GM12878 (cell line): ENCODE measurements around the gene CHCHD2. TPM values are rescaled to one million over a fixed set of nuclear protein-coding genes. Genes with fewer than 3 reads are reported as not detected.
A peak's percentile ranks its signal among the peaks of the same experiment; 100 is the strongest.
"Not testable (repeated sequence)": the region's sequence is repeated elsewhere in the genome, so short reads cannot be mapped to it uniquely, and the experiment has no call there.

ENCODE experiments used
- ATAC-seq: fragments of 200-7000 bp; cut with Tn5 transposase; 3 replicates; pipeline ENCODE4 v1.9.1; 2020; ENCODE audit warnings: mild to moderate bottlenecking, moderate library complexity
- BruUV-seq: library from RNA; stranded (reverse); fragments of 400-500 nt; replicated peaks from 2 replicates; lab custom pipeline; 2021; lab: Mats Ljungman, UMichigan
- CTCF ChIA-PET: fragments of 300-600 bp; sonication (Branson Sonifier 250); formaldehyde crosslinking; extraction: SDS; loops from one replicate; lab custom pipeline; 2021; ENCODE audit warnings: inconsistent platforms; lab: Yijun Ruan, JAX
- POLR2A ChIA-PET: fragments of 350-600 bp; formaldehyde crosslinking; extraction: SDS; loops from one replicate; lab custom pipeline; 2021; ENCODE audit warnings: inconsistent platforms; lab: Charles Lee
- RAD21 ChIA-PET: fragments of 300-600 bp; sonication (Branson Sonifier 250); formaldehyde crosslinking; loops from one replicate; lab custom pipeline; 2023; ENCODE audit warnings: antibody characterized with exemption; ENCODE audit not compliant: unreplicated experiment; lab: Charles Lee
- SMC1A ChIA-PET: fragments of 300-600 bp; sonication (Branson Sonifier 250); formaldehyde crosslinking; loops from one replicate; lab custom pipeline; 2023; ENCODE audit not compliant: unreplicated experiment, uncharacterized antibody; lab: Charles Lee
- DNase-seq: peaks from one replicate; pipeline ENCODE4 v3.0.0-alpha.2; 2011; ENCODE audit warnings: low read depth, low spot score
- FAIRE-seq: peaks from 3 replicates; lab custom pipeline; 2011; peaks lifted over from hg19 to GRCh38; lab: Jason Lieb, UNC
- H2AFZ ChIP-seq: 2 replicates; pipeline ENCODE4 v1.6.0; 2011; ENCODE audit warnings: low read depth, low read length, control low read depth; ENCODE audit not compliant: control insufficient read depth
- H3K27ac ChIP-seq: 2 replicates; pipeline ENCODE4 v1.5.1; 2011; ENCODE audit warnings: control low read depth; ENCODE audit not compliant: control insufficient read depth, insufficient read depth
- H3K27me3 ChIP-seq, 2 experiments: replicated peaks in 1 of 2; 2 replicates each; pipeline versions ENCODE4 v1.6.0 to v1.6.1; 2011; ENCODE audit warnings: low read length in 1 of 2; ENCODE audit not compliant: control insufficient read depth in 2 of 2, insufficient read depth in 2 of 2
- H3K36me3 ChIP-seq, 2 experiments: 2 replicates each; pipeline ENCODE4 v1.5.1; 2011; ENCODE audit warnings: low read length in 1 of 2; ENCODE audit not compliant: control insufficient read depth in 2 of 2, insufficient read depth in 2 of 2
- H3K4me1 ChIP-seq: 2 replicates; pipeline ENCODE4 v1.6.1; 2011; ENCODE audit warnings: mild to moderate bottlenecking, low read length, moderate library complexity, mixed read lengths; ENCODE audit not compliant: control insufficient read depth, insufficient read depth
- H3K4me2 ChIP-seq: 2 replicates; pipeline ENCODE4 v1.6.0; 2011; ENCODE audit warnings: control low read depth; ENCODE audit not compliant: control insufficient read depth, insufficient read depth
- H3K4me3 ChIP-seq: fragments of 200-600 bp; sonication (generic); 2 replicates; pipeline ENCODE4 v1.5.1; 2016
- H3K79me2 ChIP-seq: 2 replicates; pipeline ENCODE4 v1.6.0; 2011; ENCODE audit warnings: low read length; ENCODE audit not compliant: control insufficient read depth, insufficient read depth
- H3K9ac ChIP-seq: 2 replicates; pipeline ENCODE4 v1.8.0; 2011; ENCODE audit warnings: low read length, control low read depth, mixed read lengths; ENCODE audit not compliant: control insufficient read depth, insufficient read depth
- H3K9me3 ChIP-seq: replicated peaks from 3 replicates; pipeline ENCODE4 v1.5.1; 2011; ENCODE audit warnings: mild to moderate bottlenecking, low read length; ENCODE audit not compliant: control insufficient read depth, insufficient read depth
- H4K20me1 ChIP-seq: 2 replicates; pipeline ENCODE4 v1.6.0; 2011; ENCODE audit not compliant: control insufficient read depth, insufficient read depth
- NBN ChIP-seq: fragments of 450-650 bp; IDR thresholded peaks from 2 replicates; pipeline ENCODE4 v1.6.1; 2016
- PKNOX1 ChIP-seq: fragments of 450-650 bp; IDR thresholded peaks from 2 replicates; pipeline ENCODE4 v1.6.1; 2016; ENCODE audit warnings: mild to moderate bottlenecking
- POU2F2 ChIP-seq: IDR thresholded peaks from 3 replicates; pipeline ENCODE4 v1.6.1; 2011; ENCODE audit warnings: low read depth, mild to moderate bottlenecking, low read length, borderline replicate concordance
- RBBP5 ChIP-seq: fragments of 200-600 bp; sonication (generic); conservative IDR thresholded peaks from 2 replicates; pipeline ENCODE4 v1.6.1; 2016
- WGBS: methylation state at CpG from one replicate; pipeline ENCODE4 v1.1.6; 2016; ENCODE audit warnings: low lambda C conversion rate; ENCODE audit not compliant: insufficient replicate concordance, insufficient coverage; ENCODE audit errors: missing lambda C conversion rate; 5-methylcytosine and 5-hydroxymethylcytosine counted together
- in situ Hi-C: fragments of 300-500 bp; cut with MboI; formaldehyde crosslinking; loops from 9 replicates; pipeline ENCODE4 v1.14.3; 2018; ENCODE audit warnings: mixed read lengths
- intact Hi-C: fragments of 100-400 bp; cut with micrococcal nuclease; formaldehyde crosslinking; loops from one replicate; pipeline ENCODE4 v1.14.2; 2022; ENCODE audit not compliant: unreplicated experiment
- polyA plus RNA-seq, 11 experiments: library from polyadenylated mRNA; depleted of rRNA in 4 of 11; unstranded in 6 of 11; stranded (reverse) in 5 of 11; fragments of >200 nt; fragmentation: Nextera tagmentation in 4 of 11; fragmentation: Illumina TruSeq in 1 of 11; extraction: Ambion mirVana in 4 of 11; extraction: Trizol in 1 of 11; gene quantifications; 1 replicate in 1 of 11; 2 replicates in 10 of 11; pipeline versions ENCODE4 v1.2.1 to v1.2.3, GENCODE V29; 2011 to 2016; ENCODE audit warnings: inconsistent platforms in 2 of 11, missing spikeins in 2 of 11, low read depth in 1 of 11
- total RNA-seq, 4 experiments: library from RNA; depleted of rRNA in 3 of 4; stranded (reverse); fragments of >200 nt in 3 of 4; fragmentation: Illumina TruSeq in 1 of 4; extraction: Trizol in 1 of 4; gene quantifications; 2 replicates each; pipeline versions ENCODE4 v1.2.1 to v1.2.3, GENCODE V29; 2013 to 2021
- TF ChIP-seq, protein P1 (sequence below): fragments of 450-650 bp; IDR thresholded peaks from 2 replicates; pipeline ENCODE4 v1.6.1; 2017; ENCODE audit warnings: mild to moderate bottlenecking

The CHCHD2 gene
- total and polyA plus RNA-seq, 10 of the 15 experiments (the other 5 are each of a cell fraction or from before 2014, with no cell fraction given) = 97.8 to 1,291 (median 619) TPM

DNA sequence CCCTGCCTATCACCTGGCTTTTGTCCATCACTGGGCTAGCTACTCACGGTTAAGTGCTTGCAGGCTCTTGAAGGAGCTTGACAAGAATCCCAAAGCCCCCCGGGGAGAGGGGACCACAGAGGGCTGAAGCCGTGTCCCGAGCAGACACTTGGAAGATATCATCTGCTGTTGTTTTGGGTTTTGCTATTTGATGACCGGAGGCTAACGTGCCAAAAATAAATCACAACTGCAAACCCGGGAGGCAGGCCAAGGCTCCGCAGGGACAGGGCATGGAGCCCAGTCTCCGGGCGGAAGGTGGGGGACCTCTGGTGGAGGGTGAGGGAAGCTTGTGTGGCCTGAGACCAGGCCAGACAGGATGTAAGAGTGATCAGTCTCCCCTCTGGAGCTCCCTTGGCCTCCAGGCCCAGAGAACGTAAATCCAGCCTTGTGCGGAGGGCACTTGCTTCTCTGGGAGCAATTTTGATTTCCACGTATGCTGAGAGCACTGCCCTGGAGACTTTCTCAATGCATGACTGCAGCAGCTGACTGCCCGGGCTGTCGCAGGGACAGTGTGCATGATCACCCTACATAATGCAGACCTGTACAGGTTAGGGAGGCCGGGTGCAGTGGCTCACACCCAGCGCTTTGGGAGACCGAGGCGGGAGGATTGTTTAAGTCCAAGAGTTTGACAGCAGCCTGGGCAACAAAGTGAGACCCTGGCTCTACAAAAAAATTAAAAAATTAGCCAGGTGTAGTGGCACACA, 13.3 kb downstream of the CHCHD2 start, which contains the start of gene PHKG1:
Gene PHKG1, minus strand, starts transcription at position 164 of the 743 bp plus-strand sequence. CDS start 4,011 bp downstream, outside the sequence.
- no peaks in the 10 kb centered on the region for H4K20me1 ChIP-seq
- H3K4me1 ChIP-seq = no peaks in the 10 kb centered on the region
- H3K4me3 ChIP-seq = no peak within 1 kb of the TSS
- ChIA-PET RAD21 (interaction anchor here (0.5 kb wide), 1 partner anchor 17 kb away, joined by 3 read pairs; no protein-coding TSS in a partner anchor), POLR2A (no interaction called here), CTCF (interaction anchor here (2.8 kb wide), 1 partner anchor 18 kb away, joined by 12 read pairs; no protein-coding TSS in a partner anchor), SMC1A (no interaction called here)
- H3K4me2 ChIP-seq = no peak within 1 kb of the TSS
- no peak within 1 kb of the TSS for H3K27ac ChIP-seq
- WGBS = 79% methylated on average over 15 of the region's 19 CpGs
- ATAC-seq (peak; percentile 43), FAIRE-seq (no peak), DNase-seq (no peak)
- in situ Hi-C loops = no loop called here
- H2AFZ ChIP-seq = no peak within 1 kb of the TSS
- H3K27me3 ChIP-seq = no peaks in the 10 kb centered on the region
- no peak within 1 kb of the TSS for H3K9ac ChIP-seq
- no TSS peak for BruUV-seq
- H3K36me3 ChIP-seq = no peaks in the 10 kb centered on the region
- TF ChIP-seq PKNOX1 (no peak), RBBP5 (no peak), POU2F2 (no peak), NBN (no peak)
- TF ChIP-seq, protein P1, sequence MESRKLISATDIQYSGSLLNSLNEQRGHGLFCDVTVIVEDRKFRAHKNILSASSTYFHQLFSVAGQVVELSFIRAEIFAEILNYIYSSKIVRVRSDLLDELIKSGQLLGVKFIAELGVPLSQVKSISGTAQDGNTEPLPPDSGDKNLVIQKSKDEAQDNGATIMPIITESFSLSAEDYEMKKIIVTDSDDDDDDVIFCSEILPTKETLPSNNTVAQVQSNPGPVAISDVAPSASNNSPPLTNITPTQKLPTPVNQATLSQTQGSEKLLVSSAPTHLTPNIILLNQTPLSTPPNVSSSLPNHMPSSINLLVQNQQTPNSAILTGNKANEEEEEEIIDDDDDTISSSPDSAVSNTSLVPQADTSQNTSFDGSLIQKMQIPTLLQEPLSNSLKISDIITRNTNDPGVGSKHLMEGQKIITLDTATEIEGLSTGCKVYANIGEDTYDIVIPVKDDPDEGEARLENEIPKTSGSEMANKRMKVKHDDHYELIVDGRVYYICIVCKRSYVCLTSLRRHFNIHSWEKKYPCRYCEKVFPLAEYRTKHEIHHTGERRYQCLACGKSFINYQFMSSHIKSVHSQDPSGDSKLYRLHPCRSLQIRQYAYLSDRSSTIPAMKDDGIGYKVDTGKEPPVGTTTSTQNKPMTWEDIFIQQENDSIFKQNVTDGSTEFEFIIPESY = no peak
- intact Hi-C loops = no loop called here
- H3K9me3 ChIP-seq = no peaks in the 10 kb centered on the region
- H3K79me2 ChIP-seq = no peaks in the 10 kb centered on the region

DNA sequence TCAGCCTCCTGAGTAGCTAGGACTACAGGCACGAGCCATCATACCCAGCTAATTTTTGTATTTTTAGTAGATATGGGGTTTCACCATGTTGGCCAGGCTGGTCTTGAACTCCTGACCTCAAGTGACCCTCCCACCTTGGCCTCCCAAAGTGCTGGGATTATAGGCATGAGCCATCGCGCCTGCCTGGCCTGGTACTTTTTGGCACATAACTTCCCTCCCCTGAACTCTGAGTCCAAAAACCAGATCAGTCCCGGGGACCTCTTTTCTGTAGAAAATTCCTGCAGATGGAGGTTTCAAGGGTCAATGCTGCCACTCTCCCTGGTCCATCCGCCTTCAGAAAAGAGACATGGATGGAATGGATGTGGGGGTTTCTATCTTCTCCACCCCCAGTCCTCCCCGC, 13.9 kb downstream of the CHCHD2 start:
- POLR2A ChIA-PET = not testable (repeated sequence)

More for the DNA sequence above, 13.9 kb downstream of the CHCHD2 start:
- H3K9ac ChIP-seq, H3K27me3 ChIP-seq, DNase-seq, H2AFZ ChIP-seq, H3K4me2 ChIP-seq, RAD21 ChIA-PET, H4K20me1 ChIP-seq, ATAC-seq, H3K27ac ChIP-seq, H3K36me3 ChIP-seq, BruUV-seq, H3K4me3 ChIP-seq, H3K9me3 ChIP-seq, H3K79me2 ChIP-seq, in situ Hi-C loops, FAIRE-seq, SMC1A ChIA-PET, intact Hi-C loops, H3K4me1 ChIP-seq: not testable (repeated sequence)
- CTCF ChIA-PET = interaction anchor here (2.8 kb wide), 1 partner anchor 18 kb away, joined by 12 read pairs; no protein-coding TSS in a partner anchor
- WGBS = 90% methylated on average over 6 of the region's 6 CpGs
